ENCODE results near the gene UBE2F. TPM values are rescaled to one million over a fixed set of nuclear protein-coding genes. Genes with fewer than 3 reads are reported as not detected.

Gene UBE2F
- total and polyA plus RNA-seq, 9 donors: 20.3 to 48.4 (median 23.8) TPM

DNA sequence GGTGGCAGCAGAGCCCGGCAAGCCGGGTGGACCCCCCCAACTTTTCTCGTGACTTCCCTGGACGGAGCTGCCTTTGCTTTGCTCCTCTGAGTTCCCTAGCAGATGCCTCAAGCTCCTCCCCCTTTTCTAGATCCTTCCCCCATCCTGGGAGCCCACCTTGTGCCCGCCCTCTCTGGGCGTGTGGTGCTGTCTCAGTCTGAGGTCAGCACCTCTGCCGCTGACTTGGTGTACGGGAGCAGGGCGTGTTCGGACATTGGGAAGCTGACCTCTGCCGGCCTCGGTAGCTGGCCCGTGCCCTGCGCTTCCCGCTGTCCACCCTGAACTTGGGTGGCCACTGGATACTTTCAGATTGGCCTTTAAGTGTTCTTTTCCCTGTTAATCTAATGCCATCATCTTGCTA, 113.7 kb downstream of the UBE2F start:
- Histone ChIP-seq H3K4me3 (no peak overlapping the region), H3K27ac (no peak overlapping the region), H3K4me1 (ENCODE audit: insufficient read depth) (no peaks in the 10 kb centered on the region), H3K36me3 (no peaks in the 10 kb centered on the region), H3K27me3 (no peaks in the 10 kb centered on the region), H3K9me3 (no peaks in the 10 kb centered on the region)
- no peak for DNase-seq
- intact Hi-C loops (cut with DNase I): no loop called here
- TF ChIP-seq EP300 (IDR thresholded peaks at IDR 0.05): no peak
- TF ChIP-seq, protein P1, sequence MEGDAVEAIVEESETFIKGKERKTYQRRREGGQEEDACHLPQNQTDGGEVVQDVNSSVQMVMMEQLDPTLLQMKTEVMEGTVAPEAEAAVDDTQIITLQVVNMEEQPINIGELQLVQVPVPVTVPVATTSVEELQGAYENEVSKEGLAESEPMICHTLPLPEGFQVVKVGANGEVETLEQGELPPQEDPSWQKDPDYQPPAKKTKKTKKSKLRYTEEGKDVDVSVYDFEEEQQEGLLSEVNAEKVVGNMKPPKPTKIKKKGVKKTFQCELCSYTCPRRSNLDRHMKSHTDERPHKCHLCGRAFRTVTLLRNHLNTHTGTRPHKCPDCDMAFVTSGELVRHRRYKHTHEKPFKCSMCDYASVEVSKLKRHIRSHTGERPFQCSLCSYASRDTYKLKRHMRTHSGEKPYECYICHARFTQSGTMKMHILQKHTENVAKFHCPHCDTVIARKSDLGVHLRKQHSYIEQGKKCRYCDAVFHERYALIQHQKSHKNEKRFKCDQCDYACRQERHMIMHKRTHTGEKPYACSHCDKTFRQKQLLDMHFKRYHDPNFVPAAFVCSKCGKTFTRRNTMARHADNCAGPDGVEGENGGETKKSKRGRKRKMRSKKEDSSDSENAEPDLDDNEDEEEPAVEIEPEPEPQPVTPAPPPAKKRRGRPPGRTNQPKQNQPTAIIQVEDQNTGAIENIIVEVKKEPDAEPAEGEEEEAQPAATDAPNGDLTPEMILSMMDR (IDR thresholded peaks at IDR 0.05): no peak
- WGBS, 3 donors: 97 to 98% (median 97%) methylated on average over 15 of the region's 15 CpGs

DNA sequence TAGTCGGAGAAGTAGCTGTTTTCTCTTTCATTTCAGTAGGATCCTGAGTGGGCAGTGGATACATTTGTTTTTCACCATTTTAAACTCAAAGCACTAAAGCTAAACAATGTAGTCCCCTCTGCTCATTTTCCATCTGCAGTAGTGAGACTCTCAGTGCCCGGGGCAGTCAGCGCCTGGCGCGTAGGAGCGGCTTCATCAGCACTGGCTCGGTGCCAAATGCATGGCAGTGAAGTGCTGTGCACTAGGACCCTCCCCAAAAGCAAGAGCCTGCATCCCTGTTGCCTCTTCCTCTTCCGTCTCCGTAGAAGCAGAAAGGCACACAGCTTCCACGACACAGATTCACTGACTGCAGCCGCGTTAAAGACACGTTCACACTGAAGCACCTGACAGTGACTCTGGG, 114.3 kb downstream of the UBE2F start:
- DNase-seq: no peak
- WGBS, 3 donors: 77 to 82% (median 78%) methylated on average over 13 of the region's 13 CpGs
- TF ChIP-seq, protein P1 (IDR thresholded peaks at IDR 0.05): no peak
- no peak for TF ChIP-seq EP300 (IDR thresholded peaks at IDR 0.05)
- TF ChIP-seq POLR2A (IDR thresholded peaks at IDR 0.05): no peak
- Histone ChIP-seq H3K27ac (no peak overlapping the region), H3K9me3 (no peaks in the 10 kb centered on the region), H3K4me3 (no peak overlapping the region), H3K36me3 (no peaks in the 10 kb centered on the region), H3K4me1 (ENCODE audit: insufficient read depth) (no peaks in the 10 kb centered on the region), H3K27me3 (no peaks in the 10 kb centered on the region)
- intact Hi-C loops (cut with DNase I): no loop called here

DNA sequence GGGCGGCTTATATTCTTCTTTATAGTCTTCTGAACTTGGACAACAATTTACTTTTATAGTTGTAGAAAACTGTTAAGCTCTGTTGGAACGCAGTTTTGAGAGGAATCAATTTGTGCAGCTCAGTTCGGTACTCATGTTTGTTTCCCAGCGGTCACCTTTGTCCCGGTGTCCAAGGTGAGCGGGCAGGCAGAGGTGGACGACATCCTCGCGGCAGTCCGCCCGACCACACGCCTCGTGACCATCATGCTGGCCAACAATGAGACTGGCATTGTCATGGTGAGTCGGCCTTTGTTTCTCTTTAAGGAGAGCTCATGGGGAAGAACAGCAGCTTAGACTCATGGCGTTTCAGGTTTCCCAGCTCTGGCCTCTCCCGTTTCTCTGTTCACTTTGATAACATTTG, 114.7 kb downstream of the UBE2F start:
- H3K27ac ChIP-seq: no peak overlapping the region
- H3K4me3 ChIP-seq: no peak overlapping the region
- H3K36me3 ChIP-seq: no peaks in the 10 kb centered on the region
- DNase-seq: no peak
- no peaks in the 10 kb centered on the region for H3K4me1 ChIP-seq (ENCODE audit: insufficient read depth)
- no peaks in the 10 kb centered on the region for H3K9me3 ChIP-seq
- TF ChIP-seq, protein P1 (IDR thresholded peaks at IDR 0.05): no peak
- TF ChIP-seq POLR2A (IDR thresholded peaks at IDR 0.05) (no peak), EP300 (IDR thresholded peaks at IDR 0.05) (no peak)
- WGBS, 3 donors: 93 to 95% (median 94%) methylated on average over 16 of the region's 16 CpGs
- H3K27me3 ChIP-seq: no peaks in the 10 kb centered on the region
- intact Hi-C loops (cut with DNase I): no loop called here

DNA sequence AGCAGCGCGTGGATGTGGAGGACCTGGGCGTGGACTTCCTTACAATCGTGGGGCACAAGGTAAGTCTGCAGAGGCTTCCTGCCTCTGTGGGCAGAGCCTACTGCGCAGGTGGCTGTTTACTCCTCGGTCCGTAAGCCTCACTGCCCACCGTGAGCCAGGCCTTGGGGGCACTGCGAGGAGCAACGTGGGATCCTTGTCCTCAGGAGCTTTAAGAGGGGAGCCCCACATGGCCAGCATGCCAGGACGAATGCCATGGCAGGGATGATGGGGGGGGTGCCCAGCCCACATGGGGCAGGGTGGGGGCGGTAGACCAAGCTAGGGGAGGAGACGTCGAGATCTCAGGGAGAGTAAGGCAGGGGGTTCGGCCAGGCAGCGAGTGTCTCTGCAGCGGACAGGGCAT, 115.3 kb downstream of the UBE2F start:
- WGBS, 3 donors: 89 to 92% (median 91%) methylated on average over 17 of the region's 17 CpGs
- no peak for DNase-seq

More for the DNA sequence above, 115.3 kb downstream of the UBE2F start:
- Histone ChIP-seq H3K4me1 (ENCODE audit: insufficient read depth) (no peaks in the 10 kb centered on the region), H3K4me3 (no peak overlapping the region), H3K27ac (no peak overlapping the region), H3K9me3 (no peaks in the 10 kb centered on the region), H3K27me3 (no peaks in the 10 kb centered on the region), H3K36me3 (no peaks in the 10 kb centered on the region)
- TF ChIP-seq POLR2A (IDR thresholded peaks at IDR 0.05) (no peak), EP300 (IDR thresholded peaks at IDR 0.05) (no peak)
- TF ChIP-seq, protein P1 (IDR thresholded peaks at IDR 0.05): no peak
- intact Hi-C loops (cut with DNase I): no loop called here

Measured in ovary (tissue), 9 donors.